ENCODE data around the gene PPP1R15A. TPM values are rescaled to one million over a fixed set of nuclear protein-coding genes. Genes with fewer than 3 reads are reported as not detected.
A peak's percentile ranks its signal among the peaks of the same experiment; 100 is the strongest.
"Not testable (repeated sequence)": the region's sequence is repeated elsewhere in the genome, so short reads cannot be mapped to it uniquely, and the experiment has no call there.

Gene PPP1R15A
- total and polyA plus RNA-seq, 2 donors (not counting 3 experiments of a cell fraction or from before 2014, with no cell fraction given), result 42.3 to 67.4 TPM

DNA sequence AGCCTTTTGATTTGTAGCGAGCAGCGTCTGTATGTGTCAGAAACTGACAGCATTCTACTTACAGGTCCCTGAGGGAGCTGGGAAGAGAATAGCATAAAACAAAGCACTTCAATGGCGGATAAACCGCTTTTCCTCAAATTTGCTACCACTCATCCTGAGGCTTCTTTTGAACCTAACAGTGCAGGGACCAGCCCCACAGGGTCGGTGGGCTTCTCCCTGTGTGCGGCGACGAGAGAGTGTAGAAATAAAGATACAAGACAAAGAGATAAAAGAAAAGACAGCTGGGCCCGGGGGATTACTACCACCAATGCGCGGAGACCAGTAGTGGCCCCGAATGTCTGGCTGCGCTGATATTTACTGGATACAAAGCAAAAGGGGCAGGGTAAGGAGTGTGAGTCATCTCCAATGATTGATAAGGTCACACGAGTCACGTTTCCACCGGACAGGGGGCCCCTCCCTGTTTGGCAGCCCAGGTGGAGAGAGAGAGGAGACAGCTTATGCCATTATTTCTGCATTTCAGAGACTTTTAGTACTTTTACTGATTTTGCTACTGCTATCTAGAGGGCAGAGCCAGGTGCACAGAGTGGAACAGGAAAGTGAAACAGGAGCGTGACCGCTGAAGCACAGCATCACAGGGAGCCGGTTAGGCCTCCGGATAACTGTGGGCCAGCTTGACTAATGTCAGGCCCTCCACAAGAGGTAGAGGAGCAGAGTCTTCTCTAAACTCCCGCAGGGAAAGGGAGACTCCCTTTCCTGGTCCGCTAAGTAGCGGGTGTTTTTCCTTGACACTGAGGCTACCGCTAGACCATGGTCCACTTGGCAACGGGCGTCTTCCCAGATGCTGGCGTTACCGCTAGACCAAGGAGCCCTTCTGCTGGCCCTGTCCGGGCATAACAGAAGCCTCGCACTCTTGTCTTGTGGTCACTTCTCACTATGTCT lies 4.1 kb downstream of the PPP1R15A start:
- dilution Hi-C loops (cut with MboI; ENCODE audit: extremely low pct_ligation_motif_present, low sequenced_read_pairs); intact Hi-C loops (cut with micrococcal nuclease); H3K27me3 ChIP-seq (ENCODE audit: control insufficient read depth in 2 of 2, insufficient read depth in 2 of 2, low read length in 2 of 2); H2AFZ ChIP-seq (ENCODE audit: low read depth, low read length); H3K9me3 ChIP-seq (replicated peaks; ENCODE audit: control insufficient read depth, insufficient read depth, low read length); H4K20me1 ChIP-seq (replicated peaks; ENCODE audit: control insufficient read depth, extremely low read depth, insufficient read depth, low read length); H3K9me1 ChIP-seq (replicated peaks; ENCODE audit: control insufficient read depth, extremely low read depth, insufficient read depth, low read length): not testable (repeated sequence)
- Histone ChIP-seq H3K79me2 (ENCODE audit: control insufficient read depth, insufficient read depth, low read length) (peaks cover 40% of the 10 kb centered on the region), H3K4me2 (ENCODE audit: insufficient read depth, low read length) (peak overlapping the region; percentile 94), H3K36me3 (ENCODE audit: control insufficient read depth in 2 of 2, extremely low read depth in 1 of 2, insufficient read depth in 2 of 2, low read length in 2 of 2) (peaks cover 17 to 20% of the 10 kb centered on the region in 2 experiments), H3K9ac (replicated peaks; ENCODE audit: extremely low read depth, insufficient read depth, low read length) (peak overlapping the region; percentile 100), H3K27ac (ENCODE audit: insufficient read depth, low read depth, low read length) (peak overlapping the region; percentile 100), H3K4me1 (ENCODE audit: control insufficient read depth, extremely low read depth, insufficient read depth, low read length) (peaks cover 29% of the 10 kb centered on the region), H3K4me3 (replicated peaks in 1 of 3; ENCODE audit: insufficient read depth in 1 of 3, low read depth in 1 of 3, low read length in 3 of 3) (peak overlapping the region; percentile 36 to 100 (median 100))
- POLR2A ChIA-PET, result interaction anchor here (0.6 to 2.3 kb wide), 6 partner anchors 9 to 1276 kb away, joined by 3 to 14 read pairs (median 4); partner anchors contain the start of gene FTL
- FAIRE-seq, result peak; percentile 84
- TF ChIP-seq POLR2AphosphoS5 (IDR thresholded peaks at IDR 0.05; ENCODE audit: insufficient read depth, low read depth, low read length) (peak; percentile 35), JUN (IDR thresholded peaks at IDR 0.05; ENCODE audit: borderline replicate concordance, insufficient read depth, insufficient read length, low read depth) (peak; percentile 63), GATA2 (IDR thresholded peaks at IDR 0.05; ENCODE audit: insufficient read depth, insufficient read length, low read depth, low read length) (peak; percentile 17), FOS (IDR thresholded peaks at IDR 0.05; ENCODE audit: borderline replicate concordance, insufficient read depth, low read length) (peak; percentile 66), POLR2A (IDR thresholded peaks at IDR 0.05; ENCODE audit: low read depth, low read length) (peak; percentile 10)
- CTCF ChIA-PET, result interaction anchor here (1.6 to 6.0 kb wide), 2 partner anchors 33 to 94 kb away, joined by 5 to 45 read pairs; no protein-coding TSS in a partner anchor
- BruUV-seq (replicated peaks), result TSS peak; percentile 78
- DNase-seq (ENCODE audit: low read depth, low spot score), result peak; percentile 76

- dilution Hi-C loops (cut with MboI; ENCODE audit: extremely low pct_ligation_motif_present, low sequenced_read_pairs), result no loop called here
Measured at GRCh38 chr19:48877855-48878195, 5.6 kb downstream of the PPP1R15A start.

More at GRCh38 chr19:48877855-48878195, 5.6 kb downstream of the PPP1R15A start:
- intact Hi-C loops (cut with micrococcal nuclease), result no loop called here
- Histone ChIP-seq H2AFZ (ENCODE audit: low read depth, low read length) (no peak overlapping the region), H3K27me3 (ENCODE audit: control insufficient read depth in 2 of 2, insufficient read depth in 2 of 2, low read length in 2 of 2) (no peaks in the 10 kb centered on the region), H3K27ac (ENCODE audit: insufficient read depth, low read depth, low read length) (no peak overlapping the region), H3K9me1 (replicated peaks; ENCODE audit: control insufficient read depth, extremely low read depth, insufficient read depth, low read length) (no peaks in the 10 kb centered on the region), H3K4me1 (ENCODE audit: control insufficient read depth, extremely low read depth, insufficient read depth, low read length) (peaks cover 29% of the 10 kb centered on the region), H3K4me3 (replicated peaks in 1 of 3; ENCODE audit: insufficient read depth in 1 of 3, low read depth in 1 of 3, low read length in 3 of 3) (no peak overlapping the region), H3K79me2 (ENCODE audit: control insufficient read depth, insufficient read depth, low read length) (peaks cover 35% of the 10 kb centered on the region), H3K9ac (replicated peaks; ENCODE audit: extremely low read depth, insufficient read depth, low read length) (no peak overlapping the region), H4K20me1 (replicated peaks; ENCODE audit: control insufficient read depth, extremely low read depth, insufficient read depth, low read length) (no peaks in the 10 kb centered on the region), H3K36me3 (ENCODE audit: control insufficient read depth in 2 of 2, extremely low read depth in 1 of 2, insufficient read depth in 2 of 2, low read length in 2 of 2) (peaks cover 17 to 20% of the 10 kb centered on the region in 2 experiments), H3K9me3 (replicated peaks; ENCODE audit: control insufficient read depth, insufficient read depth, low read length) (no peaks in the 10 kb centered on the region), H3K4me2 (ENCODE audit: insufficient read depth, low read length) (no peak overlapping the region)
- peak; percentile 1 for DNase-seq (ENCODE audit: low read depth, low spot score)
- no peak for FAIRE-seq
- ChIA-PET CTCF (interaction anchor here (1.4 to 4.4 kb wide), 2 partner anchors 35 to 93 kb away, joined by 3 to 34 read pairs; no protein-coding TSS in a partner anchor), POLR2A (no interaction called here)
- BruUV-seq (replicated peaks), result no TSS peak
- TF ChIP-seq JUN (IDR thresholded peaks at IDR 0.05; ENCODE audit: borderline replicate concordance, insufficient read depth, insufficient read length, low read depth), result no peak
- TF ChIP-seq GATA2 (IDR thresholded peaks at IDR 0.05; ENCODE audit: insufficient read depth, insufficient read length, low read depth, low read length), result no peak
- TF ChIP-seq POLR2AphosphoS5 (IDR thresholded peaks at IDR 0.05; ENCODE audit: insufficient read depth, low read depth, low read length), result no peak
- TF ChIP-seq POLR2A (IDR thresholded peaks at IDR 0.05; ENCODE audit: low read depth, low read length), result no peak
- TF ChIP-seq, protein P1, sequence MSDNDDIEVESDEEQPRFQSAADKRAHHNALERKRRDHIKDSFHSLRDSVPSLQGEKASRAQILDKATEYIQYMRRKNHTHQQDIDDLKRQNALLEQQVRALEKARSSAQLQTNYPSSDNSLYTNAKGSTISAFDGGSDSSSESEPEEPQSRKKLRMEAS (IDR thresholded peaks at IDR 0.05; ENCODE audit: insufficient read depth, insufficient read length), result no peak
- TF ChIP-seq EZH2 (IDR thresholded peaks at IDR 0.05; ENCODE audit: borderline replicate concordance, low read depth, low read length, severe bottlenecking), result no peak
- no peak for TF ChIP-seq FOS (IDR thresholded peaks at IDR 0.05; ENCODE audit: borderline replicate concordance, insufficient read depth, low read length)
- TF ChIP-seq MYC (IDR thresholded peaks at IDR 0.05; ENCODE audit: low read depth, low read length), result no peak
- TF ChIP-seq CTCF (IDR thresholded peaks at IDR 0.05; ENCODE audit: extremely low read depth in 1 of 2, insufficient read depth in 1 of 2, low read depth in 1 of 2, low read length in 2 of 2), result no peak

All from endothelial cell of umbilical vein (primary cell).